ENCODE measurements around the gene DPP9. TPM values are rescaled to one million over a fixed set of nuclear protein-coding genes. Genes with fewer than 3 reads are reported as not detected.

DPP9 gene
- total RNA-seq, 2 experiments from 2014 or later = 91.7 TPM

GRCh38 chr19:4712771-4713170, 10.9 kb downstream of the DPP9 start:
- Mint-ChIP-seq H3K27me3 (no peaks in the 10 kb centered on the region), H3K36me3 (peaks cover 13% of the 10 kb centered on the region), H3K4me3 (no peak overlapping the region), H3K27ac (no peak overlapping the region), H3K4me1 (peaks cover 6% of the 10 kb centered on the region), H3K9me3 (no peaks in the 10 kb centered on the region)
- DNase-seq (no peak), ATAC-seq (ENCODE audit: low read depth) (no peak)
- POLR2A ChIA-PET = no interaction called here

- Mint-ChIP-seq H3K4me3 (no peak overlapping the region), H3K27ac (no peak overlapping the region), H3K9me3 (no peaks in the 10 kb centered on the region), H3K36me3 (peaks cover 13% of the 10 kb centered on the region), H3K27me3 (no peaks in the 10 kb centered on the region), H3K4me1 (peaks cover 6% of the 10 kb centered on the region)
- DNase-seq (no peak), ATAC-seq (ENCODE audit: low read depth) (no peak)
- POLR2A ChIA-PET = interaction anchor here (0.7 kb wide), 1 partner anchor 11 kb away, joined by 8 read pairs; no protein-coding TSS in a partner anchor
Measured at GRCh38 chr19:4711211-4711610, 12.4 kb downstream of the DPP9 start.

GRCh38 chr19:4710281-4710600, 13.4 kb downstream of the DPP9 start:
- Mint-ChIP-seq H3K27me3 (no peaks in the 10 kb centered on the region), H3K9me3 (no peaks in the 10 kb centered on the region), H3K4me1 (peaks cover 6% of the 10 kb centered on the region), H3K36me3 (peaks cover 13% of the 10 kb centered on the region), H3K27ac (no peak overlapping the region), H3K4me3 (no peak overlapping the region)
- no peak for ATAC-seq (ENCODE audit: low read depth)
- POLR2A ChIA-PET = interaction anchor here (0.6 kb wide), 1 partner anchor 44 kb away, joined by 3 read pairs; no protein-coding TSS in a partner anchor
- DNase-seq = no peak

GRCh38 chr19:4709440-4710280, 14.0 kb downstream of the DPP9 start:
- ATAC-seq (ENCODE audit: low read depth) (no peak), DNase-seq (no peak)
- POLR2A ChIA-PET = interaction anchor here (0.6 kb wide), 1 partner anchor 44 kb away, joined by 3 read pairs; no protein-coding TSS in a partner anchor
- Mint-ChIP-seq H3K36me3 (peaks cover 12% of the 10 kb centered on the region), H3K27ac (peak overlapping the region; percentile 58), H3K27me3 (no peaks in the 10 kb centered on the region), H3K4me3 (no peak overlapping the region), H3K9me3 (no peaks in the 10 kb centered on the region), H3K4me1 (peaks cover 6% of the 10 kb centered on the region)

- peak overlapping the region; percentile 50 for H3K27ac Mint-ChIP-seq
- no peaks in the 10 kb centered on the region for H3K9me3 Mint-ChIP-seq
- H3K4me1 Mint-ChIP-seq = peaks cover 6% of the 10 kb centered on the region
- ATAC-seq (ENCODE audit: low read depth) (no peak), DNase-seq (no peak)
- no peaks in the 10 kb centered on the region for H3K27me3 Mint-ChIP-seq
- no peak overlapping the region for H3K4me3 Mint-ChIP-seq
- POLR2A ChIA-PET = no interaction called here
- peaks cover 11% of the 10 kb centered on the region for H3K36me3 Mint-ChIP-seq
Measured at GRCh38 chr19:4707956-4708650, 15.5 kb downstream of the DPP9 start.

- POLR2A ChIA-PET = no interaction called here
- no peak for DNase-seq
- no peak for ATAC-seq (ENCODE audit: low read depth)
- H3K36me3 Mint-ChIP-seq = peaks cover 15% of the 10 kb centered on the region
- H3K27ac Mint-ChIP-seq = no peak overlapping the region
- no peak overlapping the region for H3K4me3 Mint-ChIP-seq
- H3K9me3 Mint-ChIP-seq = no peaks in the 10 kb centered on the region
- no peaks in the 10 kb centered on the region for H3K27me3 Mint-ChIP-seq
- H3K4me1 Mint-ChIP-seq = peaks cover 6% of the 10 kb centered on the region
Measured at GRCh38 chr19:4707322-4707721, 16.3 kb downstream of the DPP9 start.

GRCh38 chr19:4705413-4706131, 18.1 kb downstream of the DPP9 start:
- ATAC-seq (ENCODE audit: low read depth) (no peak), DNase-seq (no peak)
- H3K27me3 Mint-ChIP-seq = no peaks in the 10 kb centered on the region
- POLR2A ChIA-PET = no interaction called here
- H3K27ac Mint-ChIP-seq = no peak overlapping the region
- peaks cover 18% of the 10 kb centered on the region for H3K36me3 Mint-ChIP-seq
- peaks cover 6% of the 10 kb centered on the region for H3K4me1 Mint-ChIP-seq
- H3K9me3 Mint-ChIP-seq = no peaks in the 10 kb centered on the region
- H3K4me3 Mint-ChIP-seq = no peak overlapping the region

- peaks cover 16% of the 10 kb centered on the region for H3K36me3 Mint-ChIP-seq
- no peaks in the 10 kb centered on the region for H3K27me3 Mint-ChIP-seq
Measured at GRCh38 chr19:4704317-4704673, 19.3 kb downstream of the DPP9 start.

GRCh38 chr19:4703671-4704316, 19.8 kb downstream of the DPP9 start:
- POLR2A ChIA-PET = no interaction called here
- H3K27ac Mint-ChIP-seq = no peak overlapping the region
- ATAC-seq (ENCODE audit: low read depth) = no peak
- no peaks in the 10 kb centered on the region for H3K27me3 Mint-ChIP-seq
- H3K4me3 Mint-ChIP-seq = no peak overlapping the region
- DNase-seq = no peak
- H3K36me3 Mint-ChIP-seq = peaks cover 13% of the 10 kb centered on the region
- no peaks in the 10 kb centered on the region for H3K9me3 Mint-ChIP-seq
- H3K4me1 Mint-ChIP-seq = no peaks in the 10 kb centered on the region

More at GRCh38 chr19:4704317-4704673, 19.3 kb downstream of the DPP9 start:
- DNase-seq (no peak), ATAC-seq (ENCODE audit: low read depth) (no peak)
- POLR2A ChIA-PET = no interaction called here
- H3K27ac Mint-ChIP-seq = no peak overlapping the region
- H3K4me3 Mint-ChIP-seq = no peak overlapping the region
- peaks cover 3% of the 10 kb centered on the region for H3K4me1 Mint-ChIP-seq
- H3K9me3 Mint-ChIP-seq = no peaks in the 10 kb centered on the region

GRCh38 chr19:4702764-4703163, 20.9 kb downstream of the DPP9 start:
- Mint-ChIP-seq H3K9me3 (no peaks in the 10 kb centered on the region), H3K4me3 (no peak overlapping the region), H3K4me1 (no peaks in the 10 kb centered on the region), H3K36me3 (peaks cover 13% of the 10 kb centered on the region), H3K27me3 (no peaks in the 10 kb centered on the region), H3K27ac (peak overlapping the region; percentile 24)
- no peak for ATAC-seq (ENCODE audit: low read depth)
- no peak for DNase-seq
- POLR2A ChIA-PET = no interaction called here

GRCh38 chr19:4701557-4701956, 22.1 kb downstream of the DPP9 start:
- Mint-ChIP-seq H3K36me3 (peaks cover 13% of the 10 kb centered on the region), H3K27ac (no peak overlapping the region), H3K4me1 (peaks cover 1% of the 10 kb centered on the region), H3K4me3 (no peak overlapping the region), H3K27me3 (no peaks in the 10 kb centered on the region), H3K9me3 (no peaks in the 10 kb centered on the region)
- no peak for DNase-seq
- no peak for ATAC-seq (ENCODE audit: low read depth)
- POLR2A ChIA-PET = no interaction called here

- Mint-ChIP-seq H3K27me3 (no peaks in the 10 kb centered on the region), H3K4me1 (peaks cover 1% of the 10 kb centered on the region), H3K9me3 (no peaks in the 10 kb centered on the region), H3K4me3 (no peak overlapping the region), H3K27ac (no peak overlapping the region), H3K36me3 (peaks cover 13% of the 10 kb centered on the region)
- POLR2A ChIA-PET = no interaction called here
- no peak for ATAC-seq (ENCODE audit: low read depth)
- no peak for DNase-seq
Measured at GRCh38 chr19:4700693-4700970, 23.0 kb downstream of the DPP9 start.

GRCh38 chr19:4699826-4700692, 23.6 kb downstream of the DPP9 start:
- ATAC-seq (ENCODE audit: low read depth) (no peak), DNase-seq (no peak)
- H3K4me1 Mint-ChIP-seq = peaks cover 1% of the 10 kb centered on the region
- no peak overlapping the region for H3K27ac Mint-ChIP-seq
- POLR2A ChIA-PET = no interaction called here
- no peaks in the 10 kb centered on the region for H3K9me3 Mint-ChIP-seq
- no peak overlapping the region for H3K4me3 Mint-ChIP-seq
- H3K36me3 Mint-ChIP-seq = peaks cover 13% of the 10 kb centered on the region
- no peaks in the 10 kb centered on the region for H3K27me3 Mint-ChIP-seq
